ENCODE measurements around the gene IFITM1. TPM values are rescaled to one million over a fixed set of nuclear protein-coding genes. Genes with fewer than 3 reads are reported as not detected.

IFITM1 gene
- total and polyA plus RNA-seq, 10 donors = 314 to 670 (median 496) TPM

DNA sequence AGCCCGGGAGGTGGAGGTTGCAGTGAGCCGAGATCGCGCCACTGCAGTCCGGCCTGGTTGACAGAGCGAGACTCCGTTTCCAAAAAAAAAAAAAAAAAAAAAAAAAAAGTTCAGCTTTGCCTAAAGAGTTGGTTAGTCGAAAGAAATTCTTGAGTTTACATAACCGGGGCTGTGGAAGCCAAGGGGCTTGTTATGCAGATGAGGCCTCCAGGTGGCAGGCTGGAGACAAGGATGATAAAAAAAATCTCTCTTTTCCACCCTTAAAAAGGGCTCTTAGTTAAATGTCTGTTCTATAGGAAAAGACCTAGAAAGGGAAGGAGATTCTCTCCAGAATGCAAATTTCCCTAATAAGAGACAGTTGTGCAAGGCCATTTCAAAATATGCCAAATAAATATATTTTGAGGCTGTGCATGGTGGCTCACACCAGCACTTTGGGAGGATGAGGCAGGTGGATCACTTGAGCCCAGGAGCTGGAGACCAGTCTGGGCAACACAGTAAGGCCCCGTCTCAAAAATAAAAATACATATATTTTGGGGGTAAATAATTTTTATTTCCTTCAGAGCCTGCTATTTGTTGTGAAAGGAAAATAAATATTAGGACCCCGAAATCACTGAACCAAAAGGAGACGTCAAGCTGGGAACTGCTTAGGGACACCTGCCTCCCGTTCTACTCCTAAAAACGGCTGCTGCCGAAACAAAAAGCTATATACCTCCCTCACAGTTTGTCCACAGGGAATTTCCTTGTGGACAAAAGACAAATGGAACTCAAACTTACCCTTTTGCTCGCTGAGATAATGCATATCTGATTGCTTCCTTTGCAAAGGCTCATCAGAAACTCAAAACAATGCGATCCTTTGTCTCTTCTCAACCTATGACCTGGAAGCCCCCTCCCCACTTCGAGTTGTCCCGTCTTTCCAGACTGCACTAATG lies 8.7 kb upstream of the IFITM1 start:
- peak; percentile 66 to 90 (median 81) for TF ChIP-seq CTCF (IDR thresholded peaks at IDR 0.05 in 8 of 11, conservative IDR thresholded peaks at IDR 0.05 in 3 of 11)
- no peak for TF ChIP-seq POLR2A (IDR thresholded peaks at IDR 0.05)
- peak in 1 of 3 donors; percentile 26 for TF ChIP-seq POLR2AphosphoS5 (IDR thresholded peaks at IDR 0.05)
- peak overlapping the region in 6 of 8 donors; percentile 44 to 97 (median 90) for H3K27ac ChIP-seq
- no peak overlapping the region for H3K4me3 ChIP-seq
- no peaks in the 10 kb centered on the region for H3K9me3 ChIP-seq
- DNase-seq = peak; percentile 84
- WGBS, 5 donors = 36 to 52% (median 44%) methylated on average over 18 to 19 of the region's 19 CpGs
- peaks cover 0 to 5% (median 0%) of the 10 kb centered on the region in 6 donors for H3K36me3 ChIP-seq
- intact Hi-C loops (cut with DNase I; ENCODE audit: low total_unique reads) = loop anchor here (5.0 kb wide), 1 partner anchor 52 kb away; no protein-coding TSS in a partner anchor
- peaks cover 0 to 3% (median 0%) of the 10 kb centered on the region in 7 donors for H3K27me3 ChIP-seq (replicated peaks in 1 of 7)
- peaks cover 16 to 77% (median 51%) of the 10 kb centered on the region in 6 donors for H3K4me1 ChIP-seq

DNA sequence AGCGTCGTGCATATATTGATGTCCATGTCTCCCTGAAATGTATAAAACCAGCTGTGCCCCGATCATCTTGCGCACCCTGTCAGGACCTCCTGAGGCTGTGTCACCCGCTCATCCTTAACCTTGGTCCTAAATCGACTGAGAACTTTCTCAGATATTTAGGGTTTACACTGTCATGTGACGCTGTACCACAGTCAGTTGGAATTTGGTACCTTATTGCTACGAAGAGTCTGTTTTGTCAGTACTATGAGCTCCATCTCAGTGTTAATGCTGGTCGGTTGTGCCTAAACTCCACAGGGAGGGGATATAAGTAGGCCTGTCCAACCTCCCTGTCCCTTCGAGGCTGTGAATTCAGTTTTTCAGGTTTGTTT lies 8.0 kb upstream of the IFITM1 start:
- intact Hi-C loops (cut with DNase I; ENCODE audit: low total_unique reads) = loop anchor here (5.0 kb wide), 1 partner anchor 51 kb away; no protein-coding TSS in a partner anchor
- peaks cover 16 to 74% (median 51%) of the 10 kb centered on the region in 6 donors for H3K4me1 ChIP-seq
- peaks cover 0 to 5% (median 0%) of the 10 kb centered on the region in 6 donors for H3K36me3 ChIP-seq
- H3K9me3 ChIP-seq = no peaks in the 10 kb centered on the region
- peak; percentile 8 for DNase-seq
- no peaks in the 10 kb centered on the region for H3K27me3 ChIP-seq (replicated peaks in 1 of 7)
- H3K27ac ChIP-seq = peak overlapping the region in 7 of 8 donors; percentile 32 to 97 (median 90)
- TF ChIP-seq POLR2AphosphoS5 (IDR thresholded peaks at IDR 0.05) = no peak
- TF ChIP-seq CTCF (IDR thresholded peaks at IDR 0.05 in 8 of 11, conservative IDR thresholded peaks at IDR 0.05 in 3 of 11) = no peak
- no peak for TF ChIP-seq POLR2A (IDR thresholded peaks at IDR 0.05)
- H3K4me3 ChIP-seq = no peak overlapping the region
- WGBS, 5 donors = 89 to 92% (median 91%) methylated on average over 10 of the region's 10 CpGs

DNA sequence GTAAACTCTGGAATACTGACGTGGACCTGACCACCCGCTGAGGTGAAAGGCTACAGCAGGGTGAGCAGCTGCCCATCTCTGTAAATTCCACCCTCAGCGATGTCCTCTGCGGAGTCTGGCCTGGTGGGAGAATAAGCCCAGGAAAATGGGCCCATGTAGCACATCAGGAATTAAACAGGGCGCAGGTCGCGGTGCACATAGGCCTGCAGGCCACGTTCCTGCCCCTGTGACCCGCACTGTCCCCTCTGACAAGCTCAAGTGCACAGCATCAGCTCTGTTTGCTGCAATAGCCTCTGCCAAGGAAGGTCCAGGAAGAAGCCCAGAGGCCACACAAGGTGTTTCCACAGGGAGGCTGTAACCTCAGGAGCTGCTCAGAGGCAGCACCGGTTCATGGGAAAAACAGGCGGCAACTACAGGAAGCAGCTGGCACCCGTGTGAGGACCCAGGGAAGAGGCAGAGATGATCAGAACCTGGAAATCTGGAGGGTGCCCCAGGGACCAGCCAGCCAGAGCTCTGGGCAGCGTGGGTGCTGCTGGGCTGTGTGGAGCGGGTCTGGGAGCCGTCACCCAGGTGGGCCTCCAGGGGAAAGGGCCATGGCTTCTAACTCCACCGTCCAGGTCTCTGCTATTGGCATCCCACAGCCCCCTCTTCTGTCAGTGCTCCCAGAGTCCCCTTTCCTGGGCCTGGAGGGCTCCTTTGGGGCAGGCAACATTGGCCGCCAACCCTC lies 7.0 kb upstream of the IFITM1 start:
- DNase-seq = peak; percentile 83
- Histone ChIP-seq H3K9me3 (no peaks in the 10 kb centered on the region), H3K27me3 (replicated peaks in 1 of 7) (no peaks in the 10 kb centered on the region), H3K4me1 (peaks cover 18 to 76% (median 52%) of the 10 kb centered on the region in 6 donors), H3K4me3 (peak overlapping the region in 1 of 8 donors; percentile 74), H3K27ac (peak overlapping the region; percentile 77 to 97 (median 90)), H3K36me3 (peaks cover 0 to 5% (median 0%) of the 10 kb centered on the region in 6 donors)
- no peak for TF ChIP-seq POLR2AphosphoS5 (IDR thresholded peaks at IDR 0.05)
- TF ChIP-seq CTCF (IDR thresholded peaks at IDR 0.05 in 8 of 11, conservative IDR thresholded peaks at IDR 0.05 in 3 of 11) = no peak
- no peak for TF ChIP-seq POLR2A (IDR thresholded peaks at IDR 0.05)
- 81 to 88% (median 82%) methylated on average over 14 to 17 of the region's 17 CpGs for WGBS, 5 donors
- intact Hi-C loops (cut with DNase I; ENCODE audit: low total_unique reads) = loop anchor here (5.0 kb wide), 1 partner anchor 50 kb away; no protein-coding TSS in a partner anchor
